Measurements from ENCODE around the gene TRPT1.

GRCh38 chr11:64178203-64178602, 47.8 kb downstream of the TRPT1 start:
- TF ChIP-seq CTCF (conservative IDR thresholded peaks at IDR 0.05; ENCODE audit: low read depth, low read length) (no peak), USF2 (IDR thresholded peaks at IDR 0.05; ENCODE audit: low read depth, low read length) (no peak), RAD21 (IDR thresholded peaks at IDR 0.05; ENCODE audit: low read length) (no peak), RFX5 (IDR thresholded peaks at IDR 0.05; ENCODE audit: low read depth, low read length) (no peak), NFE2L2 (IDR thresholded peaks at IDR 0.05; ENCODE audit: low read depth, low read length) (no peak), POLR2A (IDR thresholded peaks at IDR 0.05; ENCODE audit: low read depth, low read length) (no peak), BHLHE40 (IDR thresholded peaks at IDR 0.05; ENCODE audit: low read depth, low read length) (no peak), FOS (IDR thresholded peaks at IDR 0.05; ENCODE audit: low read depth, low read length) (no peak), MXI1 (IDR thresholded peaks at IDR 0.05; ENCODE audit: borderline replicate concordance, low read depth, low read length) (no peak), ELK1 (IDR thresholded peaks at IDR 0.05; ENCODE audit: borderline replicate concordance, low read depth, low read length) (no peak)

All from IMR-90 (cell line).